ENCODE results near the gene MRPL53.

DNA sequence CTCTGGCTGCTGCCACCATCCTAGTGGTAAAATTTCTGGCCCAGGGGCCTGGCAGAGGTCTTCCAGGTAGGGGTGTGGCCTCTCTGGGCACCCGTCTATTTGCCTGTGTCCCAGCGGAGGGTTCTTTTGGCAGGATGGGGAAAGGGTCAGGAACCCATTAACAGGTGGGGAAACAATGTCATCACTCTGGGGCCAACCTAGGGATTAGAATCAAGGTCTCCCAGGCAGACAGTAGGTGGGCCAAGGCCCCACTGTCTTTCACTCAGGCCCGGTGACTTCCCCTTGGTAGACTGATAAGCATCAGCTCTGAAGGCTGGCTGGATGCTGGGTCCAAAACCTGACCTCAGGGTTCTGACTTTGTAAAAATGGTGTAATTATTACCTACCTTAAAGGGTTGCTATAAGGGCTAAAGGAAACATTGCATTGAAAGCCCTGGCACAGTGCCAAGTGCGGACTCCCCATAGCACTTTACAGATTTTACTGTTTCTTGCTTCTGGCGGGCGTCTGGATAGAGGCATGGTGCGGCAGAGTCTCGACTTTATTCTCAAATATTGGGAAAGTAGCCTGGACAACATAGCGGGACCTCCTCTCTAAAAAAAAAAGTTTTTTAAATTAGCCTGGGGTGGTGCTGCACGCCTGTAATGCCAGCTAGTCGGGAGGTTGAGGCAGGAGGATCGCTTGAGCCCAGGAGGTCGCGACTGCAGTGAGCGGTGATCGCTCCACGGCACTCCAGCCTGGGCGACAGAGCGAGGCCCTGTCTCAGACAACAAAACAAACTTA lies 24.7 kb upstream of the MRPL53 start:
- TF ChIP-seq EZH2phosphoT487 (IDR thresholded peaks at IDR 0.05; ENCODE audit: insufficient read depth, low read depth) (no peak), EZH2 (IDR thresholded peaks at IDR 0.05; ENCODE audit: insufficient read depth, poor library complexity, severe bottlenecking) (no peak)

Data from GM23248 (cell line).